VCaP (cell line): ENCODE data around the gene ATF6.

ENCODE experiments used
- H3K27ac ChIP-seq: fragments of 450-650 bp; 2 replicates; pipeline ENCODE4 v1.5.1; 2017
- CTCF ChIP-seq: fragments of 450-650 bp; conservative IDR thresholded peaks from 2 replicates; pipeline ENCODE4 v1.5.1; 2017; ENCODE audit warnings: mild to moderate bottlenecking, moderate library complexity

Gene ATF6

GRCh38 chr1:161933592-161934588 is 167.8 kb downstream of the ATF6 start:
- no peak overlapping the region for H3K27ac ChIP-seq
- no peak for TF ChIP-seq CTCF

- H3K27ac ChIP-seq = no peak overlapping the region
- no peak for TF ChIP-seq CTCF
These were observed 169.1 kb downstream of the ATF6 start for GRCh38 chr1:161935264-161935663.

- no peak overlapping the region for H3K27ac ChIP-seq
- TF ChIP-seq CTCF = no peak
These were observed 170.7 kb downstream of the ATF6 start for GRCh38 chr1:161936786-161937185.

- no peak overlapping the region for H3K27ac ChIP-seq
- TF ChIP-seq CTCF = no peak
These were observed 174.9 kb downstream of the ATF6 start for GRCh38 chr1:161940866-161941591.

- no peak for TF ChIP-seq CTCF
- H3K27ac ChIP-seq = no peak overlapping the region
These were observed 175.8 kb downstream of the ATF6 start for GRCh38 chr1:161941726-161942436.

GRCh38 chr1:161943737-161944136 is 177.6 kb downstream of the ATF6 start:
- no peak for TF ChIP-seq CTCF
- H3K27ac ChIP-seq = no peak overlapping the region

- H3K27ac ChIP-seq = no peak overlapping the region
- no peak for TF ChIP-seq CTCF
These were observed 178.3 kb downstream of the ATF6 start for GRCh38 chr1:161944381-161944780.
